Transverse colon (tissue), 3 donors: ENCODE results near the gene ISYNA1.

Experiments used
- EP300 ChIP-seq: sonication (generic); formaldehyde crosslinking; IDR thresholded peaks from one replicate; pipeline ENCODE4 v1.6.1; 2017; ENCODE audit warnings: antibody characterized with exemption, low read depth
- POLR2A ChIP-seq: fragments of 450-650 bp; IDR thresholded peaks from one replicate; pipeline ENCODE4 v1.6.1; 2016; ENCODE audit warnings: antibody characterized with exemption, mild to moderate bottlenecking, moderate library complexity
- TF ChIP-seq, protein P1 (sequence below), 5 experiments: fragments of 200-600 bp in 3 of 5; fragments of 450-650 bp in 2 of 5; sonication (generic) in 3 of 5; IDR thresholded peaks; 1 replicate in 2 of 5; 2 replicates in 3 of 5; pipeline ENCODE4 v1.5.1; 2016 to 2017; ENCODE audit warnings: antibody characterized with exemption in 5 of 5, inconsistent platforms in 3 of 5, mild to moderate bottlenecking in 2 of 5, moderate library complexity in 1 of 5

DNA sequence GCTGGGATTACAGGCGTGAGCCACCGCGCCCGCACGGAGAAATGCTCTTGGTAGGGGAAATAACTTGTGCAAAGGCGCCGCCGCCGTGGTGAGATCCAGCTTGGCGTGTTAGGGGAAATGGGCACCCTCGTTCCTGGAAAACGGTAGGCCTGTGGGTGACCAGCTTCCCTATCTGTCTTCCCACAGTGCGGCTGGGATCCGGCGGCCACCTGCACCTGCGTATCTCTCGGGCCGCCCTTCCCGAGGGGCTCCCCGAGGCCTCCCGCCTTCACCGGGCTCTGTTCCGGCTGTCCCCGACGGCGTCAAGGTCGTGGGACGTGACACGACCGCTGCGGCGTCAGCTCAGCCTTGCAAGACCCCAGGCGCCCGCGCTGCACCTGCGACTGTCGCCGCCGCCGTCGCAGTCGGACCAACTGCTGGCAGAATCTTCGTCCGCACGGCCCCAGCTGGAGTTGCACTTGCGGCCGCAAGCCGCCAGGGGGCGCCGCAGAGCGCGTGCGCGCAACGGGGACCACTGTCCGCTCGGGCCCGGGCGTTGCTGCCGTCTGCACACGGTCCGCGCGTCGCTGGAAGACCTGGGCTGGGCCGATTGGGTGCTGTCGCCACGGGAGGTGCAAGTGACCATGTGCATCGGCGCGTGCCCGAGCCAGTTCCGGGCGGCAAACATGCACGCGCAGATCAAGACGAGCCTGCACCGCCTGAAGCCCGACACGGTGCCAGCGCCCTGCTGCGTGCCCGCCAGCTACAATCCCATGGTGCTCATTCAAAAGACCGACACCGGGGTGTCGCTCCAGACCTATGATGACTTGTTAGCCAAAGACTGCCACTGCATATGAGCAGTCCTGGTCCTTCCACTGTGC is 49.6 kb downstream of the ISYNA1 start:
- TF ChIP-seq, protein P1, sequence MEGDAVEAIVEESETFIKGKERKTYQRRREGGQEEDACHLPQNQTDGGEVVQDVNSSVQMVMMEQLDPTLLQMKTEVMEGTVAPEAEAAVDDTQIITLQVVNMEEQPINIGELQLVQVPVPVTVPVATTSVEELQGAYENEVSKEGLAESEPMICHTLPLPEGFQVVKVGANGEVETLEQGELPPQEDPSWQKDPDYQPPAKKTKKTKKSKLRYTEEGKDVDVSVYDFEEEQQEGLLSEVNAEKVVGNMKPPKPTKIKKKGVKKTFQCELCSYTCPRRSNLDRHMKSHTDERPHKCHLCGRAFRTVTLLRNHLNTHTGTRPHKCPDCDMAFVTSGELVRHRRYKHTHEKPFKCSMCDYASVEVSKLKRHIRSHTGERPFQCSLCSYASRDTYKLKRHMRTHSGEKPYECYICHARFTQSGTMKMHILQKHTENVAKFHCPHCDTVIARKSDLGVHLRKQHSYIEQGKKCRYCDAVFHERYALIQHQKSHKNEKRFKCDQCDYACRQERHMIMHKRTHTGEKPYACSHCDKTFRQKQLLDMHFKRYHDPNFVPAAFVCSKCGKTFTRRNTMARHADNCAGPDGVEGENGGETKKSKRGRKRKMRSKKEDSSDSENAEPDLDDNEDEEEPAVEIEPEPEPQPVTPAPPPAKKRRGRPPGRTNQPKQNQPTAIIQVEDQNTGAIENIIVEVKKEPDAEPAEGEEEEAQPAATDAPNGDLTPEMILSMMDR (IDR thresholded peaks at IDR 0.05) = peak; percentile 97 to 100 (median 100)
- TF ChIP-seq POLR2A (peak; percentile 73), EP300 (no peak)
